ENCODE data around the gene EIF2D. TPM values are rescaled to one million over a fixed set of nuclear protein-coding genes. Genes with fewer than 3 reads are reported as not detected.
"Not testable (repeated sequence)": the region's sequence is repeated elsewhere in the genome, so short reads cannot be mapped to it uniquely, and the experiment has no call there.

EIF2D gene
- total and polyA plus RNA-seq, 2 of the 4 experiments (the other 2 are of a cell fraction), result 64.3 to 69.4 TPM

DNA sequence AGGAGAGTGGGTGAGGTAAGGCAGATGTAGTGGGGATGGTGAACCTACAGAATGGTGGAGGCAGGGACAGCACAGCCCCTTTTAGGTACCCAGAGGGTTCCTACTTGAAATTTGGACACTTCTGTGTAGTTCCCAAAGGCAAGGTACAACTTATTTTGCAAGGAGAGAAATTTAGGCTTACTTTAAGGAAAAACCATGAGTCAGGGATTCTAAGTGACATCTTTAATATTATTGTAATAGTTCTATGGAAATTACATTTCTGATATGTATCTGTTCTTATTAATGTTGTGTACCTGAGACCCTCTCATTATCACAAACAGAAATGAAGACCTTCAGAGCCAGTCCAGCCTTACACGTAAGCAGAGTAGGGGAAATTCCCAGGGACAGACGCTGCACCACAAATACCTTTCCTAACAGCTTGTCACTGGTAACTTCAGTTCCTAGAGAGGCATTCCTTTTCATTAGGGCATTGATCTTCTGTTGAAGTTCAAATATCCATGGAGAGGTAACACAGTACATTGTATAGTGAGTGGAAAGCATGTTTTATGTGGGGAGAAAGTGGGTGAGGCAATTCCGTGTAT is 30.9 kb upstream of the EIF2D start:
- Histone ChIP-seq H4K91ac (ENCODE audit: insufficient read depth, low read depth, low read length) (no peak overlapping the region), H3K4me1 (ENCODE audit: control insufficient read depth, insufficient read depth, low read length) (peaks cover 2% of the 10 kb centered on the region; the same call in 1 of the 2 replicates), H3K27me3 (ENCODE audit: control insufficient read depth, insufficient read depth, low read length) (no peaks in the 10 kb centered on the region), H3K4me2 (ENCODE audit: low read depth, low read length) (no peak overlapping the region), H3K79me1 (ENCODE audit: low read depth in 1 of 2, low read length in 2 of 2) (peaks cover 9 to 21% of the 10 kb centered on the region in 2 experiments; a peak in 3 of 4 replicates), H2BK120ac (ENCODE audit: low read depth, low read length) (no peak overlapping the region), H2BK15ac (ENCODE audit: low read depth, low read length) (no peak overlapping the region), H2AFZ (replicated peaks; ENCODE audit: low read length, poor library complexity) (no peak overlapping the region), H3K56ac (ENCODE audit: extremely low read depth, insufficient read depth, low read length) (no peak overlapping the region), H4K20me1 (ENCODE audit: insufficient read depth, low read length) (no peaks in the 10 kb centered on the region; the same call in 1 of the 2 replicates), H3K18ac (ENCODE audit: low read depth, low read length) (no peak overlapping the region), H3K27ac (ENCODE audit: insufficient read depth, low read length) (no peak overlapping the region), H3K9me3 (ENCODE audit: control insufficient read depth, insufficient read depth, low read length) (no peaks in the 10 kb centered on the region), H4K8ac (ENCODE audit: low read depth in 2 of 2, low read length in 2 of 2) (no peak overlapping the region), H3K36me3 (ENCODE audit: control insufficient read depth, insufficient read depth, low read length) (peaks cover 9% of the 10 kb centered on the region), H3K4me3 (ENCODE audit: insufficient read depth, low read depth, low read length) (no peak overlapping the region), H3K9me1 (ENCODE audit: insufficient read depth, low read length) (no peaks in the 10 kb centered on the region), H2BK5ac (ENCODE audit: low read depth, low read length, poor library complexity, severe bottlenecking) (no peak overlapping the region), H2BK20ac (ENCODE audit: low read depth, low read length) (no peak overlapping the region), H4K5ac (ENCODE audit: low read depth, low read length) (no peak overlapping the region), H2AK5ac (ENCODE audit: low read depth, low read length) (no peak overlapping the region), H3K23ac (ENCODE audit: low read depth, low read length) (no peak overlapping the region), H3K4ac (ENCODE audit: low read depth, low read length) (no peak overlapping the region), H3K14ac (replicated peaks; ENCODE audit: low read depth, low read length) (no peak overlapping the region), H2AK9ac (replicated peaks; ENCODE audit: low read depth, low read length, poor library complexity) (no peak overlapping the region), H3K9ac (ENCODE audit: low read depth, low read length) (no peak overlapping the region)
- dilution Hi-C loops (cut with HindIII; ENCODE audit: low sequenced_read_pairs, unreplicated experiment), result no loop called here
- no peak for ATAC-seq (ENCODE audit: low read depth)
- no peak for DNase-seq
- TF ChIP-seq RAD21 (IDR thresholded peaks at IDR 0.05; ENCODE audit: low read length) (no peak), CHD1 (IDR thresholded peaks at IDR 0.05; ENCODE audit: low read depth, low read length) (no peak), MAFK (IDR thresholded peaks at IDR 0.05; ENCODE audit: low read depth, low read length) (0 out of 2 replicates have a peak, but pooled peaks have one; percentile 18), CEBPB (IDR thresholded peaks at IDR 0.05; ENCODE audit: low read depth, low read length) (no peak)
- intact Hi-C loops (cut with micrococcal nuclease), result no loop called here
- WGBS, 2 experiments (ENCODE audit: extremely low coverage in 2 of 2, insufficient read length in 1 of 2), result 100% methylated on average over 1 of the region's 3 CpGs; no CpG with 5 or more reads in 1 of the 2 experiments
- in situ Hi-C loops (cut with MboI; ENCODE audit: low sequenced_read_pairs), result no loop called here
- POLR2A ChIA-PET (ENCODE audit: unreplicated experiment), result interaction anchor here (0.6 kb wide), 1 partner anchor 29 kb away, joined by 10 read pairs; no protein-coding TSS in a partner anchor
- BruUV-seq (replicated peaks), result no TSS peak
- CTCF ChIA-PET, result interaction anchor here (1.1 kb wide), 1 partner anchor 12 kb away, joined by 3 read pairs; no protein-coding TSS in a partner anchor

DNA sequence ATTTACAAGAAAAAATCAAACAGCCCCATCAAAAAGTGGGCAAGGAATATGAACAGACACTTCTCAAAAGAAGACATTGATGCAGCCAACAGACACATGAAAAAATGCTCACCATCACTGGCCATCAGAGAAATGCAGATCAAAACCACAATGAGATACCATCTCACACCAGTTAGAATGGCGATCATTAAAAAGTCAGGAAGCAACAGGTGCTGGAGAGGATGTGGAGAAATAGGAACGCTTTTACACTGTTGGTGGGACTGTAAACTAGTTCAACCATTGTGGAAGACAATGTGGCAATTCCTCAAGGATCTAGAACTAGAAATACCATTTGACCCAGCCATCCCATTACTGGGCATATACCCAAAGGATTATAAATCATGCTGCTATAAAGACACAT is 29.8 kb upstream of the EIF2D start:
- H2AFZ ChIP-seq (replicated peaks; ENCODE audit: low read length, poor library complexity); in situ Hi-C loops (cut with MboI; ENCODE audit: low sequenced_read_pairs); H3K23ac ChIP-seq (ENCODE audit: low read depth, low read length); H4K8ac ChIP-seq (ENCODE audit: low read depth in 2 of 2, low read length in 2 of 2); H3K9me3 ChIP-seq (ENCODE audit: control insufficient read depth, insufficient read depth, low read length); H2AK5ac ChIP-seq (ENCODE audit: low read depth, low read length); H3K4me3 ChIP-seq (ENCODE audit: insufficient read depth, low read depth, low read length); H2BK5ac ChIP-seq (ENCODE audit: low read depth, low read length, poor library complexity, severe bottlenecking); H2BK15ac ChIP-seq (ENCODE audit: low read depth, low read length); H4K91ac ChIP-seq (ENCODE audit: insufficient read depth, low read depth, low read length); H2BK20ac ChIP-seq (ENCODE audit: low read depth, low read length); dilution Hi-C loops (cut with HindIII; ENCODE audit: low sequenced_read_pairs, unreplicated experiment); POLR2A ChIA-PET (ENCODE audit: unreplicated experiment); CTCF ChIA-PET; H3K4me2 ChIP-seq (ENCODE audit: low read depth, low read length); H3K18ac ChIP-seq (ENCODE audit: low read depth, low read length); H3K4me1 ChIP-seq (ENCODE audit: control insufficient read depth, insufficient read depth, low read length); intact Hi-C loops (cut with micrococcal nuclease); H3K27ac ChIP-seq (ENCODE audit: insufficient read depth, low read length); H3K36me3 ChIP-seq (ENCODE audit: control insufficient read depth, insufficient read depth, low read length); H3K9me1 ChIP-seq (ENCODE audit: insufficient read depth, low read length); ATAC-seq (ENCODE audit: low read depth); H3K27me3 ChIP-seq (ENCODE audit: control insufficient read depth, insufficient read depth, low read length); BruUV-seq (replicated peaks); H3K14ac ChIP-seq (replicated peaks; ENCODE audit: low read depth, low read length); H3K56ac ChIP-seq (ENCODE audit: extremely low read depth, insufficient read depth, low read length); H2AK9ac ChIP-seq (replicated peaks; ENCODE audit: low read depth, low read length, poor library complexity); DNase-seq; H4K5ac ChIP-seq (ENCODE audit: low read depth, low read length); H3K4ac ChIP-seq (ENCODE audit: low read depth, low read length); H3K9ac ChIP-seq (ENCODE audit: low read depth, low read length); H4K20me1 ChIP-seq (ENCODE audit: insufficient read depth, low read length); H2BK120ac ChIP-seq (ENCODE audit: low read depth, low read length): not testable (repeated sequence)
- no CpG with 5 or more reads among the region's 2 CpGs for WGBS, 2 experiments (ENCODE audit: extremely low coverage in 2 of 2, insufficient read length in 1 of 2)
- H3K79me1 ChIP-seq (ENCODE audit: low read depth in 1 of 2, low read length in 2 of 2), result peaks cover 3 to 20% of the 10 kb centered on the region in 2 experiments; a peak in 3 of 4 replicates
